Stomach (tissue), 9 donors: ENCODE results near the gene IWS1. TPM values are rescaled to one million over a fixed set of nuclear protein-coding genes. Genes with fewer than 3 reads are reported as not detected.
A peak's percentile ranks its signal among the peaks of the same experiment; 100 is the strongest.
"Not testable (repeated sequence)": the region's sequence is repeated elsewhere in the genome, so short reads cannot be mapped to it uniquely, and the experiment has no call there.

Experiments
- DNase-seq, 2 donors: peaks; one replicate each; pipeline versions ENCODE4 v3.0.0 to v3.0.0-alpha.2; 2013 to 2019
- H3K27ac ChIP-seq, 5 donors: fragments of 200-600 bp in 4 of 5; sonication (generic) in 4 of 5; one replicate each; pipeline ENCODE4 v1.5.1; 2013 to 2019; ENCODE audit warnings: mild to moderate bottlenecking in 1 of 5, moderate library complexity in 1 of 5
- H3K27me3 ChIP-seq, 3 donors: fragments of 200-600 bp; sonication (generic); one replicate each; pipeline ENCODE4 v1.5.1; 2017 to 2019; ENCODE audit warnings: mixed run types in 1 of 3
- H3K36me3 ChIP-seq, 4 donors: fragments of 200-600 bp; sonication (generic); 1 replicate in 3 of 4; 2 replicates in 1 of 4; pipeline ENCODE4 v1.5.1; 2016 to 2019
- H3K4me1 ChIP-seq, 4 donors: fragments of 200-600 bp; sonication (generic); one replicate each; pipeline ENCODE4 v1.5.1; 2016 to 2019
- H3K4me3 ChIP-seq, 4 donors: fragments of 200-600 bp; sonication (generic) in 3 of 4; one replicate each; pipeline ENCODE4 v1.5.1; 2016 to 2019; ENCODE audit warnings: mild to moderate bottlenecking in 1 of 4
- H3K9me3 ChIP-seq, 4 donors: fragments of 200-600 bp; sonication (generic); one replicate each; pipeline ENCODE4 v1.5.1; 2016 to 2019
- EP300 ChIP-seq: sonication (generic); formaldehyde crosslinking; IDR thresholded peaks from one replicate; pipeline ENCODE4 v1.6.1; 2017; ENCODE audit warnings: antibody characterized with exemption
- POLR2A ChIP-seq, 4 donors: fragments of 450-650 bp; IDR thresholded peaks; one replicate each; pipeline ENCODE4 v1.6.1; 2016; ENCODE audit warnings: antibody characterized with exemption in 4 of 4, control low read depth in 2 of 4, mild to moderate bottlenecking in 1 of 4, moderate library complexity in 1 of 4
- POLR2AphosphoS5 ChIP-seq, 3 donors: sonication (generic); formaldehyde crosslinking; IDR thresholded peaks; one replicate each; pipeline ENCODE4 v1.6.1; 2016; ENCODE audit warnings: antibody characterized with exemption in 3 of 3
- WGBS, 5 donors: extraction: QIAGEN DNeasy Blood & Tissue Kit in 3 of 5; methylation state at CpG; one replicate each; pipeline versions ENCODE4 v1.1.5 to v1.1.7; 2013 to 2018; 5-methylcytosine and 5-hydroxymethylcytosine counted together
- intact Hi-C: fragments of 100-400 bp; cut with DNase I; formaldehyde crosslinking; loops from one replicate; pipeline ENCODE4 v1.15.1; 2023; ENCODE audit warnings: low total_unique reads
- polyA plus RNA-seq, 3 donors: library from polyadenylated mRNA; stranded (reverse); fragments of 200-250 nt; gene quantifications; one replicate each; pipeline ENCODE4 v1.2.3, GENCODE V29; 2013
- total RNA-seq, 5 donors: library from RNA; depleted of rRNA; stranded (reverse); fragments of >200 nt; gene quantifications; one replicate each; pipeline versions ENCODE4 v1.1.0 to v1.2.3, GENCODE V29; 2014 to 2016
- TF ChIP-seq, protein P1 (sequence below), 7 experiments: fragments of 450-650 bp in 4 of 7; fragments of 200-600 bp in 3 of 7; sonication (generic) in 3 of 7; IDR thresholded peaks; one replicate each; pipeline ENCODE4 v1.5.1; 2016 to 2019; ENCODE audit warnings: antibody characterized with exemption in 7 of 7, control low read depth in 2 of 7, mild to moderate bottlenecking in 1 of 7
- donor health status: healthy with polysubstance abuse.
- donor health status: Bipolar disorder and iron deficiency.
- donor health status: healthy.

The IWS1 gene
- total and polyA plus RNA-seq, 8 donors, result 18.7 to 145 (median 36.4) TPM

DNA sequence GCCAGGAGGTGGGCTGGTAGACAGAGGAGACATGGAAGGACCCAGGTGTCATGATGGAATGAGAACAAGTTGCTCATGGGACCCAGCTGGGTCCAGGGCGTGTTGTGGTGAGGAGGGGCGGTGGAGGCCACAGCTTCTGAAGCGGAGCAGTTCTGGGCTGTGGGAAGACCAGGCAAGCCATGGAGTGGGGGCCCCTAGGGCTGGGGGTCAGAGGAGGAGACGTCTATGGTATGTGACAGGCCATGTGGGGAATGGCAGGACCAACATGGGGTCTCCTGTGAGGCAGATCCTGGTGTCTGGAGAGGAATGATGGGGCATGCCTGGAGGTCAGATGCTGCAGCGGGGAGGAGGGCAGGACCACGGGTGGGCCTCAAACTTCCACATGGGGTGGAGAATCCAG lies 26.0 kb upstream of the IWS1 start:
- DNase-seq, result no peak
- no peak overlapping the region for H3K27ac ChIP-seq
- peaks cover 0 to 14% (median 8%) of the 10 kb centered on the region in 4 donors for H3K9me3 ChIP-seq
- no peaks in the 10 kb centered on the region for H3K36me3 ChIP-seq
- H3K4me1 ChIP-seq, result no peaks in the 10 kb centered on the region
- intact Hi-C loops, result no loop called here
- H3K27me3 ChIP-seq, result no peaks in the 10 kb centered on the region
- TF ChIP-seq POLR2A (IDR thresholded peaks at IDR 0.05) (no peak), POLR2AphosphoS5 (IDR thresholded peaks at IDR 0.05) (no peak), EP300 (no peak)
- TF ChIP-seq, protein P1, sequence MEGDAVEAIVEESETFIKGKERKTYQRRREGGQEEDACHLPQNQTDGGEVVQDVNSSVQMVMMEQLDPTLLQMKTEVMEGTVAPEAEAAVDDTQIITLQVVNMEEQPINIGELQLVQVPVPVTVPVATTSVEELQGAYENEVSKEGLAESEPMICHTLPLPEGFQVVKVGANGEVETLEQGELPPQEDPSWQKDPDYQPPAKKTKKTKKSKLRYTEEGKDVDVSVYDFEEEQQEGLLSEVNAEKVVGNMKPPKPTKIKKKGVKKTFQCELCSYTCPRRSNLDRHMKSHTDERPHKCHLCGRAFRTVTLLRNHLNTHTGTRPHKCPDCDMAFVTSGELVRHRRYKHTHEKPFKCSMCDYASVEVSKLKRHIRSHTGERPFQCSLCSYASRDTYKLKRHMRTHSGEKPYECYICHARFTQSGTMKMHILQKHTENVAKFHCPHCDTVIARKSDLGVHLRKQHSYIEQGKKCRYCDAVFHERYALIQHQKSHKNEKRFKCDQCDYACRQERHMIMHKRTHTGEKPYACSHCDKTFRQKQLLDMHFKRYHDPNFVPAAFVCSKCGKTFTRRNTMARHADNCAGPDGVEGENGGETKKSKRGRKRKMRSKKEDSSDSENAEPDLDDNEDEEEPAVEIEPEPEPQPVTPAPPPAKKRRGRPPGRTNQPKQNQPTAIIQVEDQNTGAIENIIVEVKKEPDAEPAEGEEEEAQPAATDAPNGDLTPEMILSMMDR (IDR thresholded peaks at IDR 0.05), result no peak
- H3K4me3 ChIP-seq, result no peak overlapping the region
- 73 to 89% (median 77%) methylated on average over 6 of the region's 6 CpGs for WGBS, 5 donors

DNA sequence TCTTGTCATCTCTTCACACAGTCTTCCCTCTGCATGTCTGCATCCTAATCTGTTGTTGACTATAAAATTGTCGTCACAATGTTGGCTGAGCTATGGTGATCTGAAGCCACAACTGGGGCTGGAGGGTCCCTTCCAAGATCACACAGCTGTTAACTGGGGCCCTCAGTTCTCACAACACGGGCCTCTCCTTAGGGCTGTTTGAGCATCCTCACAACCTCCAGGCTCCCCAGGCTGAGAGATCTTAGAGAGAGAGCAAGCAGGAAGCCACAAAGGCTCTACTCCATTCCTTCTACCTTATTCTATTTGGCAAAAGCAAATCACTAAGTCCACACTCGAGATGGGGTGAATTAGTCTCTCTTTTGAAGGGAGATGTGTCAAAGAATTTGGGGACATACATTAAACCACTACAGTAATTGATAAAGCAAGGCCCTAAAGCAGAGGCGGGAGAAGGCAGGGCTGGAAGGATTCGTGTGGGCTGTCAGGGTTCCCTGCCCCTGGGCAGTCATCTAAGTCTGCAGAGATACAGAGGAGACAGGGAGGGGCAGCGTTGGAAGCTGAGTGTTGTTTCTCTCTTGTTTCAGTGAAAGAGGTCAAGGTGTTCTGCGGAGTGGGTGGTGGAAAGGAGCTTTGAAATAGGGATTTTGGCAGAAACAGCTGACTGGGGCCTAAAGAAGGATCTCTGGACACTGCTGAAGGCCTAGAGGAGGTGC lies 25.1 kb upstream of the IWS1 start:
- Histone ChIP-seq H3K27me3 (no peaks in the 10 kb centered on the region), H3K36me3 (no peaks in the 10 kb centered on the region), H3K4me1 (no peaks in the 10 kb centered on the region), H3K4me3 (no peak overlapping the region), H3K9me3 (peaks cover 0 to 4% (median 4%) of the 10 kb centered on the region in 4 donors), H3K27ac (no peak overlapping the region)
- no peak for TF ChIP-seq POLR2A (IDR thresholded peaks at IDR 0.05)
- no peak for TF ChIP-seq EP300
- intact Hi-C loops, result no loop called here
- WGBS, 5 donors, result 72 to 78% (median 74%) methylated on average over 7 of the region's 7 CpGs
- no peak for DNase-seq

DNA sequence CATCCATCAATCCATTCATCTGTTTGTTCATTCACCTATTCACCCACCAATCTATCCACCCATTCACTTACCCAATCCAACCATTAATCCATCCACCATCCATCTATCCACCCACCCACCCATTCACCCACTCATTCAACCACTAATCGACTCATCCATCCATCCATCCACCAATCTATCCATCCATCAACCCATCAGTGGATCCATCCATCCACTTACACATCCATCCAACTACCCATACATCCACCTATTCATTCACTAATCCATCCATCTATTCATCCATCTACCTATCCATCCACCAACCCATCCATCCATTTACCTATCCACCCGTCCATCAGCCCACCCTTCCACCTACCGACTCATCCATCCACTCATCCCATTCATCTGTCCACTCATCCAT lies 20.5 kb upstream of the IWS1 start:
- Histone ChIP-seq H3K27me3 (no peaks in the 10 kb centered on the region), H3K4me1 (no peaks in the 10 kb centered on the region), H3K27ac (no peak overlapping the region), H3K9me3 (no peaks in the 10 kb centered on the region), H3K4me3 (no peak overlapping the region), H3K36me3 (no peaks in the 10 kb centered on the region)
- no peak for DNase-seq
- TF ChIP-seq, protein P1 (IDR thresholded peaks at IDR 0.05), result no peak
- TF ChIP-seq EP300 (no peak), POLR2A (IDR thresholded peaks at IDR 0.05) (no peak), POLR2AphosphoS5 (IDR thresholded peaks at IDR 0.05) (no peak)
- WGBS, 5 donors, result 66 to 81% (median 75%) methylated on average over 3 of the region's 3 CpGs
- intact Hi-C loops, result no loop called here

DNA sequence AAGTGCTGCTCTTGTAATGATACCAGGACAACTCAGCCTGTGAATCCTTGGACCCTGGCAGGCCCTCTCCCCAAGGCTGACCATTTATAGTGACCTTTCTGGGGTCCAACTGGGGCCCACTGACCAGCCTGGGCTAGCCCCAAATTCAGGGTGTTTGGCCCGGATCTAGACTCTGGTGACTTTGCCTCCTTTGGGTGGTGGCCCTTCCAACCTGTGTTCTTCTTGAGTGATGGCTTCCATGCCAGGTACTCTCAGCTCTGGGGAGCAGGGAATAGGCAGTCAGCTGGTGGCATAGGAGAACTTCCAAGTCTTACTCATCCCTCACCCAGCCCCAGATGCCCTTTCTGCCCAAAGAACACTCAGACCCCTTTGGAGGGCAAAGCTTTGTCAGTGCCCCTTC lies 19.5 kb upstream of the IWS1 start:
- WGBS, 5 donors, result 86 to 100% (median 94%) methylated on average over 1 of the region's 1 CpG
- Histone ChIP-seq H3K27ac (no peak overlapping the region), H3K4me1 (no peaks in the 10 kb centered on the region), H3K9me3 (no peaks in the 10 kb centered on the region), H3K36me3 (no peaks in the 10 kb centered on the region), H3K4me3 (no peak overlapping the region), H3K27me3 (no peaks in the 10 kb centered on the region)
- DNase-seq, result no peak
- intact Hi-C loops, result no loop called here
- TF ChIP-seq POLR2AphosphoS5 (IDR thresholded peaks at IDR 0.05), result no peak
- TF ChIP-seq, protein P1 (IDR thresholded peaks at IDR 0.05), result no peak
- no peak for TF ChIP-seq POLR2A (IDR thresholded peaks at IDR 0.05)
- no peak for TF ChIP-seq EP300

DNA sequence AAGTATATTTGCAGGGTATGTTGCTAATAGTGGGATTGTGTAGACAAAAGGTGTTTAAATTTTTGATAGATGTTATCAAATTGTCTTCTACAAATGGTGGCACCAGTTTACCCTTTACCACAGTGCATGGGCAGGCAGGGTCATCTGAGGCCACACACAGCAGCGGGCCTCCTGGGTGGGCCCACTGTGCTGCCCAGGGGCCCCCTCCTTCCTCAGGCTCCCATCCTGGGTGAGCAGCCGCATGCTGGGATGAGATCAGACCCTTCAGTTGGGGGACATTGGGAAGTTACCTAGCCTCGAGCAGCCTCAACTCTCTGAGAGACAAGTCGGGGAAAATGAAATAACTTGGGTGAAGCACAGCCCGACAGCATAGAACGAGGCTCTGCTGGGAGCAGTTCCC lies 18.9 kb upstream of the IWS1 start:
- no peak for TF ChIP-seq POLR2AphosphoS5 (IDR thresholded peaks at IDR 0.05)
- Histone ChIP-seq H3K36me3 (no peaks in the 10 kb centered on the region), H3K27ac (no peak overlapping the region), H3K4me1 (no peaks in the 10 kb centered on the region), H3K9me3 (no peaks in the 10 kb centered on the region), H3K27me3 (no peaks in the 10 kb centered on the region), H3K4me3 (no peak overlapping the region)
- intact Hi-C loops, result no loop called here
- WGBS, 5 donors, result 52 to 65% (median 63%) methylated on average over 6 of the region's 6 CpGs
- DNase-seq, result no peak

DNA sequence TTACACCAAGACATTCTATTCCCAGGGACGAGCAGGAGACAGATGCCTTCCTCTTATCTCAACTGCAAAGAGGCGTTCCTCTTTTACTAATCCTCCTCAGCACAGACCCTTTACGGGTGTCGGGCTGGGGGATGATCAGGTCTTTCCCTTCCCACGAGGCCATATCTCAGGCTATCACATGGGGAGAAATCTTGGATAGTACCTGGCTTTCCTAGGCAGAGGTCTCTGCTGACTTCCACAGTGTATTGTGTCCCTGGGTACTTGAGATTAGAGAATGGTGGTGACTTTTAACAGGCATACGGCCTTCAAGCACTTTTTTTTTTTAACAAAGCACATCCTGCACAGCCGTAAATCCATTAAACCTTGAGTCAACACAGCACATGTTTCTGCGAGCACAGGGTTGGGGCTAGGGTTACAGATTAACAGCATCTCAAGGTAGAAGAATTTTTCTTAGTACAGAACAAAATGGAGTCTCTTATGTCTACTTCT lies 16.8 kb upstream of the IWS1 start:
- H3K27ac ChIP-seq, intact Hi-C loops, H3K9me3 ChIP-seq, H3K4me3 ChIP-seq, H3K27me3 ChIP-seq, H3K4me1 ChIP-seq, H3K36me3 ChIP-seq: not testable (repeated sequence)
- WGBS, 5 donors, result 34 to 53% (median 36%) methylated on average over 8 of the region's 8 CpGs
- peak in 1 of 2 donors; percentile 31 for DNase-seq
